Activated B cell treated with CpG ODN at 0.5 μM for 24 hours (primary cell): ENCODE data around the gene USE1. TPM values are rescaled to one million over a fixed set of nuclear protein-coding genes. Genes with fewer than 3 reads are reported as not detected.

ENCODE experiments used
- ATAC-seq: fragments of 200-7000 bp; cut with Tn5 transposase; one replicate; pipeline ENCODE4 v1.10.0; 2021; ENCODE audit warnings: low read depth, mild to moderate bottlenecking, moderate library complexity
- CTCF ChIA-PET: fragments of 350-600 bp; sonication (Branson Sonifier 250); formaldehyde crosslinking; loops from one replicate; lab custom pipeline; 2021; ENCODE audit warnings: antibody characterized with exemption; lab: Charles Lee
- POLR2A ChIA-PET: fragments of 350-600 bp; sonication (Branson Sonifier 250); formaldehyde crosslinking; loops from one replicate; lab custom pipeline; 2021; ENCODE audit warnings: antibody characterized with exemption; lab: Charles Lee
- DNase-seq: peaks from one replicate; pipeline ENCODE4 v3.0.0; 2022
- H3K27ac Mint-ChIP-seq: one replicate; pipeline ENCODE4 v1.8.0; 2020; ENCODE audit warnings: mixed read lengths
- H3K27me3 Mint-ChIP-seq: one replicate; pipeline ENCODE4 v1.8.0; 2021; ENCODE audit warnings: mixed read lengths
- H3K36me3 Mint-ChIP-seq: one replicate; pipeline ENCODE4 v1.8.0; 2021; ENCODE audit warnings: low read depth, mixed read lengths
- H3K4me1 Mint-ChIP-seq: one replicate; pipeline ENCODE4 v1.8.0; 2021; ENCODE audit warnings: mixed read lengths
- H3K4me3 Mint-ChIP-seq: one replicate; pipeline ENCODE4 v1.8.0; 2020; ENCODE audit warnings: mild to moderate bottlenecking, mixed read lengths
- H3K9me3 Mint-ChIP-seq: one replicate; pipeline ENCODE4 v1.8.0; 2020; ENCODE audit warnings: mixed read lengths
- CTCF ChIP-seq: fragments of 200-600 bp; IDR thresholded peaks from one replicate; pipeline ENCODE4 v1.8.0; 2022; ENCODE audit warnings: antibody characterized with exemption, mild to moderate bottlenecking
- intact Hi-C: fragments of 100-400 bp; cut with micrococcal nuclease; formaldehyde crosslinking; loops from one replicate; pipeline ENCODE4 v1.15.1; 2024
- total RNA-seq: library from RNA; stranded (reverse); gene quantifications from 2 replicates; pipeline ENCODE4 v1.2.3, GENCODE V29; 2022

USE1 gene
- 41.9 and 43.4 TPM in 2 replicates for total RNA-seq

DNA sequence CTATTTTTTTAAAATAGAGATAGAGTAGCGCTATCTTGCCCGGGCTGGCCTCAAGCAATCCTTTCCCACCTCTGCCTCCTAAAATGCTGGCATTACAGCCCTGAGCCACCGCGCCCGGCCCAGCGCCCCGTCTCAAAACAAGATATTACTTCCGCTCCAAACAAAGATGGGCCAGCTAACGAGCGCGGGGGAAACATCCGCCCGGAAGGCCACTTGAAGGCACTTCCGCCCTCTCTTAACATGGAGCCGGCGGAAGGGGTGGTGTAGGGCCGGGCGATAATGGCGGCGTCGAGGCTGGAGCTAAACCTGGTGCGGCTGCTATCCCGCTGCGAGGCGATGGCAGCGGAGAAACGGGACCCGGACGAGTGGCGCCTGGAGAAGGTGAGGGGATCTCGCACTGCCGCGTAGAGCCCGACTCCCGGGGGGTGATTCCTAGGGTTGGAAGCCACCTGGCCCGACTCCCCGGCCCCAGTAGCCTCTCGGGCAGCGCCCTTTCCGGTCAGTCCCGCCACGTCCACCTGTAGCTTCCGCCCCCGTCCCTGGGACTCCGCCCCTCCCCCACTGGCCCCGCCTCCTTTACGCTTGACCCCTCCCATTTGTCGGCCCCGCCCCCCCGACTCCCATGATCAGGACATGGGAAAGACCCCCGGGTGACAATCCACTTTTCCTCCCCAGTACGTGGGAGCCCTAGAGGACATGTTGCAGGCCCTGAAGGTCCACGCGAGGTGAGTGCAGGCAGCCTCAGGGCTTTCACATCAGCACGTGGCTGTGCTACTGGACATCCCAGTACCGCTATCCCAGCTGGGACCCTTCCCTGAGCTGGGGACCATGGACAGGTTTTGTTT, at the start of gene USE1:
Gene USE1, plus strand, starts transcription at position 231 of the 845 bp plus-strand sequence. Its CDS starts 49 bp downstream, at position 280.
- intact Hi-C loops: loop anchor here (1.0 to 10.0 kb wide), 6 partner anchors 11 to 321 kb away; partner anchors contain the start of genes BABAM1, GTPBP3 and OCEL1

GRCh38 chr19:17165715-17166114, 49.4 kb upstream of the USE1 start:
- no peak overlapping the region for H3K27ac Mint-ChIP-seq
- ATAC-seq (no peak), DNase-seq (no peak)
- H3K27me3 Mint-ChIP-seq: no peaks in the 10 kb centered on the region
- no peak for TF ChIP-seq CTCF
- H3K4me1 Mint-ChIP-seq: peaks cover 6% of the 10 kb centered on the region
- ChIA-PET CTCF (no interaction called here), POLR2A (no interaction called here)
- no peak overlapping the region for H3K4me3 Mint-ChIP-seq
- intact Hi-C loops: no loop called here
- H3K9me3 Mint-ChIP-seq: peaks cover 3% of the 10 kb centered on the region
- H3K36me3 Mint-ChIP-seq: peaks cover 82% of the 10 kb centered on the region

More for the DNA sequence above, at the start of gene USE1:
- Mint-ChIP-seq H3K4me3 (peak within 1 kb of the TSS; percentile 91), H3K36me3 (peaks cover 53% of the 10 kb centered on the region), H3K9me3 (no peaks in the 10 kb centered on the region), H3K27me3 (no peaks in the 10 kb centered on the region), H3K27ac (peak within 1 kb of the TSS; percentile 96), H3K4me1 (peaks cover 19% of the 10 kb centered on the region)
- ChIA-PET POLR2A (interaction anchor here (0.5 to 2.7 kb wide), 29 partner anchors 9 to 1342 kb away, joined by 3 to 63 read pairs (median 4); partner anchors contain the start of genes ANKLE1, BABAM1, DDA1 and HAUS8), CTCF (interaction anchor here (3.0 kb wide), 1 partner anchor 20 kb away, joined by 9 read pairs; no protein-coding TSS in a partner anchor)
- no peak for TF ChIP-seq CTCF
- ATAC-seq (peak; percentile 92), DNase-seq (peak; percentile 73)

GRCh38 chr19:17170538-17171297, 44.4 kb upstream of the USE1 start:
- peak; percentile 89 for ATAC-seq
- no peak for TF ChIP-seq CTCF

GRCh38 chr19:17171874-17172273, 43.3 kb upstream of the USE1 start:
- H3K9me3 Mint-ChIP-seq: no peaks in the 10 kb centered on the region
- ChIA-PET CTCF (no interaction called here), POLR2A (interaction anchor here (0.6 to 3.6 kb wide), 2 partner anchors 10 to 12 kb away, joined by 3 to 25 read pairs; no protein-coding TSS in a partner anchor)
- H3K4me3 Mint-ChIP-seq: no peak overlapping the region
- ATAC-seq (no peak), DNase-seq (no peak)
- no peaks in the 10 kb centered on the region for H3K27me3 Mint-ChIP-seq
- H3K27ac Mint-ChIP-seq: peak overlapping the region; percentile 89
- TF ChIP-seq CTCF: no peak
- peaks cover 71% of the 10 kb centered on the region for H3K36me3 Mint-ChIP-seq
- intact Hi-C loops: loop anchor here (2.0 kb wide), 2 partner anchors 37 to 63 kb away; no protein-coding TSS in a partner anchor
- peaks cover 16% of the 10 kb centered on the region for H3K4me1 Mint-ChIP-seq

More at GRCh38 chr19:17170538-17171297, 44.4 kb upstream of the USE1 start:
- intact Hi-C loops: loop anchor here (1.0 to 2.0 kb wide), 3 partner anchors 14 to 64 kb away; no protein-coding TSS in a partner anchor
- ChIA-PET CTCF (interaction anchor here (1.5 kb wide), 1 partner anchor 65 kb away, joined by 4 read pairs; no protein-coding TSS in a partner anchor), POLR2A (interaction anchor here (0.6 to 3.6 kb wide), 16 partner anchors 9 to 1032 kb away, joined by 3 to 25 read pairs (median 3); partner anchors contain the start of genes ANKLE1, MYO9B and USHBP1)
- no peak for DNase-seq
- H3K9me3 Mint-ChIP-seq: no peaks in the 10 kb centered on the region
- H3K27ac Mint-ChIP-seq: peak overlapping the region; percentile 89
- H3K4me3 Mint-ChIP-seq: peak overlapping the region; percentile 56
- peaks cover 16% of the 10 kb centered on the region for H3K4me1 Mint-ChIP-seq
- peaks cover 74% of the 10 kb centered on the region for H3K36me3 Mint-ChIP-seq
- no peaks in the 10 kb centered on the region for H3K27me3 Mint-ChIP-seq
